Fibroblast of lung (primary cell): Measurements from ENCODE around the gene LHFPL6.

ENCODE experiments used
- CTCF ChIP-seq, 2 donors: IDR thresholded peaks in 1 of 2; conservative IDR thresholded peaks in 1 of 2; 1 replicate in 1 of 2; 2 replicates in 1 of 2; pipeline ENCODE4 v1.5.1; 2011 to 2012; ENCODE audit warnings: low read length in 2 of 2, control low read depth in 1 of 2, inconsistent platforms in 1 of 2, low read depth in 1 of 2, mild to moderate bottlenecking in 1 of 2
- EZH2 ChIP-seq: IDR thresholded peaks from 2 replicates; pipeline ENCODE4 v1.5.1; 2012; ENCODE audit warnings: low read length, control low read depth, mild to moderate bottlenecking; ENCODE audit errors: missing control alignments

GRCh38 chr13:39370048-39370447 is 232.9 kb downstream of the LHFPL6 start:
- TF ChIP-seq CTCF (conservative IDR thresholded peaks at IDR 0.05 in 1 of 2, IDR thresholded peaks at IDR 0.05 in 1 of 2; ENCODE audit: low read depth in 1 of 2, low read length in 2 of 2) (no peak), EZH2 (no peak)
